GF-D8 (cell line): ENCODE measurements around the gene UBTD1.
"Not testable (repeated sequence)": the region's sequence is repeated elsewhere in the genome, so short reads cannot be mapped to it uniquely, and the experiment has no call there.

Source experiments
- DNase-seq: peaks from one replicate; lab custom pipeline; 2025; lab: John Stamatoyannopoulos, UW

Gene UBTD1

DNA sequence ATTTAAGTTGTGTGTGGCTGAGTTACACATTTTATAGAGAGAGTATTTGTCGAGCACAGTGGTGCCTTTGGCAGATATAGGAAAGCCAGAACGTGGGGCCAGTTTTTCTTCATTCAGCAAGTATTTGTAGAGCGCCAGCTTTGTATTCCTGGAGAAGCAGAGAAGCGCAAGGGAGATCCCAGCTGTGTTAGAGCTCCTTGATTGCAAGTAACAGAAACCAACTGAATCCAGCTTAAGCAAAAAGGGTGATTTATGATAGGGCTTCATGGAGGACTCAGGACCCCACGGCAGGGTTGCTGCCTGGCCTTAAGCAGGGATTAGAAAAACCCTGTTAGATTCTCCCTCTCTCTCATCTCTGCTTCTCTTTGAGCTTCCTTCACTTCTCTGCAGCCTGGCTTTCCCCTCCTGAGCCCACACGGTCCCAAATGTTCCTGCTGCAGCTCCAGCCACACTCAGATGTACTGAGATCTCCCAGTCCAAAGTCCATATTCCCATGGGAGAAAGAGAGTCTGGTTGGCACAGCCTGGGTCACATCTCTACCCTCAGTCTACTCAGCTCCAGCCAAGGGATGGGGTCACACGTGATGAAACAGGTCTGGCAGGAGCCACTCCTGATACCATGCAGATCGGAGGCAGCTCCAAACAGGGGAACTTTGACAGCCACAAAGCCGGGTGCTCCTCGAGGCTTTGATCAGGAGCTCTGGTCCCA lies 16.7 kb downstream of the UBTD1 start:
- no peak for DNase-seq

DNA sequence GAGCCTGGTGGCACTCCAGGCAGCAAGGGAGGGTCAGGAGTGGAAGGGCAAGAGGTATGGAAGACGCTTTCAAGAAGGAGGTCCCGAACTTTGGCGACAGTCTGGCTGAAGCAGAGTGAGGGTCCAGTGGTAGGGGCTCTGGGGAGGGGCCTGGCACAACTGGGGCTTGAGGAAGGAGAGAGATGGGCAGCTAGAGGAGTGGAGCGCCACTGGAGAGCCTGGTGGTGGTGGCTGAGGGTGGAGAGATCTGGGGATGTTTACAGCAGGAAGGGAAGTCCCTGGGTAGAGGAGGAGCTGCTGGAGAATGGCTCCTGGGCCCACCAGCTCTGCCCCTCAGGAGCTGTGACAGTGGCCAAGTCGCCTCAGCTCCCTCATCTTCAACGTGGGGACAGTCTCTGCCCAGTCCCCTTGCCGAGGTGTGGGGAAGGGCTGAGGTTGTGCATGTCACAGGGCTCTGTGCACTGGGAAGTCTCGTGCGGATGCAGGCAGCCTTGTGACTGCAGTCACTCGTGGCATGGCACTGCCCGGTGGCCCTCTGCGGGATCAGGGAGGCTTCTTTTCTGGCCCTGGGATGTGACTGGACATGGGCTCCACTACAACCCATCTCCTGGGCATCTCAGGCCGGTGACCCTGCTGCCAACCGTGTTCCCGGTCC lies 18.5 kb downstream of the UBTD1 start:
- no peak for DNase-seq

DNA sequence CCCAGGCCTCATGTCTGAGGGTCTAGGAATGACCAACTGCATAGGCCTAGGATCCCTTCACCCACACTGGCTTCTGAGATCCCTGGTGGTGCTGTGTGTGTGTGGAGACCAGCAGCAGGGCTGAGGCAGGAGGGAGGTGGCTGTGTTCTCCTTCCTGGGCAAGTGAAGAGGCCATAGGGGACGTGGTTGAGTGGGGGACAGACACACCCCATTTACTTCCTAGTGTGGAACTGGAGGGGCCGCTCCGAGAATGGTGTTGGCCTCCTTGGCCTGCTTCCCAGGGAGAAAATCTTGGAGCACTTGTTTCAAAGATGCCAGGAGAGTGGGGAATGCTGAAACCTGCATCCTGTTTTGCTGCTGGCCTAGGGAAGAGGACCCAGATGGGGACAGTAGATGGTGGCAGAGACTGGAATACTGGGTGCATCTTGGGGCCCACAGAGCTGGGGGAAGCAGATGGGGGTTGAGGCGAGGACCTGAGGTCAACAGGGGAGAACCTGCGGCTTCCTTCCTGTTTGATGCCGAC lies 19.1 kb downstream of the UBTD1 start:
- DNase-seq, result no peak

DNA sequence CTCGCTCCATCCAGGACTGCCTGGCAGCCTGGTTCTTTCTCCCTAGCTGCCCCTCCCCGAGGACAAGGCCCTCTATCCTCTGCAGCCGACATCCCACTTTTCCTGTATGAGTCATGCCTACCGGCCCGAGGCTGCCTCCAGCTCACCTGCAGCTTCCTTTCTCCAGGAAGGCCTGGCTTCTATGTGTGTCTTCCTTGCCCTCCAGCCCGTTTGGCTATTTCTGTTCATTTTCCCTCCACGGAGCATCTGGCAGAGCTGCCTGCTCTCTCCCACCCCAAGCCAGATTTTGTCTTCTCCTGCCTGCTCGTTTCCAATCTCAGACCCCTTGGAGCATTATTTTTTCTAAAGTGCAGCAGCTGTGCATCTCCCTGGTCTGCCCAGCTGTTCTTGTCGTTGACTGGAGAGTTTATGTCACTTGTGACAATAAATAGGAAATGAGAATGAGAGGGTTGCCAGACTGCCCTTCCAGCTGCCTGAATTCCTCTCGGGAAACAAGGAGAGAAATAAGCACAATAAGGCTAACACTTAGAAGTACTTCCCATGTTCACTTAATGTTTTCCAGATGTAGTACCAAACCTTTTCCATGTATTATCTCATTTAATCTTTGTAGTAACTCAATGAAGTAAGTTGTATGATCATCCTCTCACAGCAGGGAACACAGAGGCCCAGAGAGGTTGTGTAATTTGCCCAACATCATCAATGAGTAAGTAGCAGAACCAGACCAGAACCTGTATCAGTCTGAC lies 19.7 kb downstream of the UBTD1 start:
- DNase-seq, result no peak

DNA sequence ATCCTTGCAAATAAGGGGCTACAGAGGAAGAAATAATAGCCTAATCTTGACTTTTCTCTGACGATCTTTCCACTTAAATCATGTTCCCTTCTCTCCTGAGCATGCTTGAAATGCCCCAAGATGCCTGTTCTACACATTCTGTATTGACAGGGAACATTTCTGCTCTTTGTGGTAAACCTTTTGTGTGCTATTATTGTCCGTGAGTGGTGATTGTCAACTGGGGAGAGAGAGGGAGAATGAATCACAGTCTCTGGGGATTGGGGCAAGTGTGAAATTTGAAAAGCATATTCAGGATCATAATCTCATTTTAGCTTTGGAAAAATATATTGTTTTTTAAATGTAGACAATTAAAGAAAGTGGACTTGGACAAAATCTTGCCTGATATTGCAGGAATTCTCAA lies 20.6 kb downstream of the UBTD1 start:
- DNase-seq, result no peak

DNA sequence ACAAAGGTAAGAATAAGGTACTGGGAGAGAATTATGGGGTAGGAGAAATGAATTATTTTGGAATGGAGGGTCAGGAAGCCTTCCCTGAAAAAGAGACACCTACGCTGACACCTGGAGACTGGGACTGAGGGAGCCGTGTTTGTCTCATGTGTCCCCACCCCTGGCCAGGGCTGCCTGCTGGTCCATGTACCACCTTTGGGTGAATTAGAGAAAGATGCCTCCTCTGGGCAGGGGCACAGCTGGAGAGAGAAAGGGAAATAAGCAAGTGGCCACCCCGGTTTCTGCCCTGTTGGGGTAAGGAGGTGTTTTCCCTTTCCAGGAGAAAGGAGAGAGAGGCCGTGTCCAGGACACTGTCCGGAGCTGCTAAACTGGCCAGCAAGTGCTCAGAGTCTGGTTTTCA lies 21.8 kb downstream of the UBTD1 start:
- no peak for DNase-seq

DNA sequence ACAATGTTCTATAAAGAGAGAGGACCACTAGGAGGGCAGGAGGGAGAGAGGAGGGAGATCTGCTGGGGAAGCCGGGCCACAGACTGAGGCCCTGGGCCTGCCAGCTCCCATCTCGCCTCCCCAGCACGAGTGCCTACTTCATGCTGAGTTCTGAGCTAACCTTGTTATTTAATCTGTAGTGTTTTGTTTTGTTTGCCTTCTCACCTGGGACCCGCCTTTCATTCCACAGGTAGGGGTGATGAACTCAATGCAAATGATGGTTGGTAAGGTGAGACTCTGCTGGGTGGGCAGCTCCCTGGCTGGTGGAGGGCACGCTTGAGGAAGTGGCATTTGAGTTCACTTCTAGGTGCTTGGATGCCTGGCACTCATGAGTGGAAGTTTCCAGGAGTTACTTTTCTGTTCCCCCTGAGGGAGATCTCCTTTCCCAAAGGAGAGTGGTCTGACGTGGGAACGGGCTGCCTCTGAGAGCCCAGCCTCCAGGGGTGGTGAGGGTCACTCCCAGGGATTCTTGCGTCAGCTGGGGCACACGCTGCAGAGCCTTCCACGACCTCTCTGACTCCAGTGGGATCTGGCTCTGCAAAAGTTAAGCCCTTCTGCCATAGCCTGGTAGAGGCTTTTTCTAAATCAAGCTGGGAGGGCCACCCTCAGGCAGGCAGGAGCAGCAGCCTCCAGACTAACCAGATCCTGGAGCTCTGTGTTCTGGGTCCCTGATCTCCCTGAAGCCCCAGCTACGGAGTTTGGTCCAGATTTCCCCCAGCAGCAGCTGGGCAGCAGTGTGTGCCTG lies 22.4 kb downstream of the UBTD1 start:
- no peak for DNase-seq

DNA sequence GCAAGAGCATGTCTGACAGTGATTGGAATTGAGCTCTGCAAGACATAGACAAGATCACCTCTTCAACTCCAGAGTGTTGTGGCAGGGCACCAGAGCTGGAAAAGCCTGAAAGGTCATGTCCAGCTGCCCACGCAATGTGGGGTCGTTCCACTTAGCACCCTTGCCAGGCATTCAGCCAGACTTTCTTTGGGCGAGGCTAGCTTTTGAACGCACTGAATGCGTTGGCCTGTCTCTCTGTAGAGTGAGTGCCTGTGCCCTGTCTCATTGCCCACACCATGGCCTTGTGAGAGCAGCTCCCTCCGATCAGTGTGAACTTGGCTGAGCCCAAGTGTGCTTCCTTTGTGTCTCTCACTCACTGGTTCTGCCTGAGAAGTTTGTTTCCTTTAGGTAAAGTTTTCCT lies 23.3 kb downstream of the UBTD1 start:
- no peak for DNase-seq

DNA sequence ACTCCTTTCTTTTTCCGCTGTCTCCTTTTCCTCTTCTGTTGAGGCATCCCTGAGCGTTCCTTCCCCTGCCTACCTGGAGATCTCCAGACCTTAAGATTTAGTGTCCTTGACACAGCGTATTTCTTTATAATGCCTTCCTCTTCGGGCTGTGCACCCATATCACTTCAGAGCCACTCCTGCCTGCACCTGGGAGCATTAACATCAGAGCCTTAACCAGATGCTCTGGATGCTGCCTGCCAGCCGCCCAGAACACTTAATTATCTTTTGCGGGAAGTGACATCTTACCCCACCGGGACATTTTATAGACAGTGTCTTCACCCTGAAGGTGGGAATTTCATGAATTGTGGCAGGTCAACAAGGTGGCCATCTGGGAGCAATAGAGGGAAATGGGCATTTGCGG lies 24.2 kb downstream of the UBTD1 start:
- no peak for DNase-seq

DNA sequence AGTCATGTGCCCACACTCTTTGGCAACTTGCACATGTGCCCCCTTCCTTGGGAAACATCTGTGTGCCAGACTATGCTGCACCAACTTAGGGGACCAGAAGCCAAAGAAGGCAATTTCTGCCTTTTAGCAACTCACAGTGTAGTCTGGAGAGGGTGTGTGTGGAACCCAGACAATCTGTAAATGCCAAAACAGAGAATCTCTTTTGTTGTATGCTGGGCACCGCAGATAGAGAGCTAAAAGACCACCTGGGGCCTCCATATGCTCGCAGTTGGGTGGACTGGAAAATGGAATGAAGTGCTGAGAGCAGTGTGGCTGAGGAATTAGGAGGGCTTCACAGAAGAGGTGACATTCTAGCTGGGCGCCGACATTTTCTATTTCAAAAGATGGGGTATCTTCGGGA lies 26.4 kb downstream of the UBTD1 start:
- DNase-seq, result no peak

DNA sequence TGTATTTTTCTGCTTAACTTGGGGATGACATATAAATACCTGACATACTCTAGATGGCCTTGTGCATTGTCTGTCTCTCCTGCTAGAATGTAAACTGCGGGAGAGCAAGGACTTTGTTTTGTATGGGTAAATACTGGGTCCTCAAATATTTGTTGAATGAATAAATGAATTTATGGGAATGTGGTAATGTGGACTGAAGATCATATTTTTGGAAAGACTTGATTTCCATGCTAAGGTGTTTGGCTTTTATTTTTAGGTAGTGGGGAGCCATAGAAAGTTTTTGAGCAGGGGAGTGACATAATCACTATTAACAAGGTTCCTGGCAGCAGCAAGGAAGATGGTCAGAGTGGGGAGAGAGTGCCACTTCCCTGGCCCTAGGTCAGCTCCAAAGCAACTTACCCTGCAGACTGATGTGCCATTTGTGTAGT lies 27.0 kb downstream of the UBTD1 start:
- no peak for DNase-seq

DNA sequence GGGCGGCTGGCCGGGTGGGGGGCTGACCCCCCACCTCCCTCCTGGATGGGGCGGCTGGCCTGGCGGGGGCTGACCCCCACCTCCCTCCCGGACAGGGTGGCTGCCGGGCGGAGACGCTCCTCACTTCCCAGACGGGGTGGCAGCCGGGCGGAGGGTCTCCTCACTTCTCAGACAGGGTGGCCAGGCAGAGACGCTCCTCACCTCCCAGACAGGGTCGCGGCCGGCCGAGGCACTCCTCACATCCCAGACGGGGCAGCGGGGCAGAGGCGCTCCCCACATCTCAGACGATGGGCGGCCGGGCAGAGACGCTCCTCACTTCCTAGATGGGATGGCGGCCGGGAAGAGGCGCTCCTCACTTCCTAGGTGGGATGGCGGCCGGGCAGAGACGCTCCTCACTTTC lies 30.2 kb downstream of the UBTD1 start:
- not testable (repeated sequence) for DNase-seq

DNA sequence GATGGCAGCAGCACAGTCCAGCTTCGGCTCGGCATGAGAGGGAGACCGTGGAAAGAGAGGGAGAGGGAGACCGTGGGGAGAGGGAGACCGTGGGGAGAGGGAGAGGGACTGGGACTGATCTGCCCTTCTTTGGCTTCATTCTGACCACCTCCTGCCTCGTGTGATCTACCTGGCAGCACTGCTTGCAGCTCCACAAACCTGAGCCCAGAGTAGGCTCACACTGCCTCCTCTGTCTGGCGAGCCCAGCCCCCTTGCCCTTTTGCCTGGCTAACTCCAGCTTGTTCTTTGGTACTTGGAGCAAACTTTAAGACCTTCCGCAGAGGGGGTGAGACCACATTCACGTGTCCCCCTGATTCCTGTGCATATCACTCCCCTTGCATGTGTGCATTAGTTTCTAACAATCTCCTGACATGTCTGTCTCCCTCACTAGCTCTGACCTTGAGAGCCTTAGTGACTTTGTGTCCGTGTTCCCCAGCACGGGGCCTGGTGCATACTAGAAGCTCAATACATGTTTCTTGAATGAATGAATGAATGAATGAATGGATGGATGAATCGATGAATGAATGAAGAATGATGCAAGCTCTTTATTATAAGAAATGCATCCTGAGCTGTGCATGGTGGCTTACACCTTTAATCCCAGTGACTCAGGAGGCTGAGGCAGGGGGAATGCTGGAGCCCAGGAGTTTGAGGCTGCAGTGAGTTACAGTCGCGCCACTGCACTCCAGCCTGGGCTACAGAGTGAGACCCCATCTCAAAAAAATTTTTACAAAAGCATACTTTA lies 31.2 kb downstream of the UBTD1 start:
- DNase-seq, result no peak

DNA sequence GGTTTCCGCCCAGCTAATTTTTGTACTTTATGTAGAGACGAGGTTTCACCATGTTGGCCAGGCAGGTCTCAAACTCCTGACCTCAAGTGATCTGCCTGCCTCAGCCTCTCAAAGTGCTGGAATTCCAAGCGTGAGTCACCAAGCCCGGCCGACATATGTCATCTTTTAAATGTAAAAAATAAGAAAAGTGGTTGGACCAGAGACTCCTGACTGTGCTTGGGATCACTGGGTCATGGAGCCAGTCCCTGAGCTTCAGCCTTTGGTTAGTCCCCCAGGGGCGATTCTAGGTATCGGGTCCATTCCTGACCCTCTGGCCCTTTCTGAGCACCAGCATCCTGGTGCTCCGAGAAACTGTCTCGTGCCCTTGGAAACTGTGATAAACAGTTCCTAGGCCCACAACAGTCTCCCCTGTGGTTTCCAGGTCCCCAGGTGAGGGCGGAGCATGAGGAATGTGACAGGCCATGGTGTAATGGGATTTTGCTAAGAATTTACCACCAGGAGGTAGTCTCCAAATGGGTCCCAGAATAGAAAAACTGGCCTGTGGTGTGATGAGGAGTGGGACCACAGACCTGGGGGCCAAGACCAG lies 32.8 kb downstream of the UBTD1 start:
- no peak for DNase-seq

DNA sequence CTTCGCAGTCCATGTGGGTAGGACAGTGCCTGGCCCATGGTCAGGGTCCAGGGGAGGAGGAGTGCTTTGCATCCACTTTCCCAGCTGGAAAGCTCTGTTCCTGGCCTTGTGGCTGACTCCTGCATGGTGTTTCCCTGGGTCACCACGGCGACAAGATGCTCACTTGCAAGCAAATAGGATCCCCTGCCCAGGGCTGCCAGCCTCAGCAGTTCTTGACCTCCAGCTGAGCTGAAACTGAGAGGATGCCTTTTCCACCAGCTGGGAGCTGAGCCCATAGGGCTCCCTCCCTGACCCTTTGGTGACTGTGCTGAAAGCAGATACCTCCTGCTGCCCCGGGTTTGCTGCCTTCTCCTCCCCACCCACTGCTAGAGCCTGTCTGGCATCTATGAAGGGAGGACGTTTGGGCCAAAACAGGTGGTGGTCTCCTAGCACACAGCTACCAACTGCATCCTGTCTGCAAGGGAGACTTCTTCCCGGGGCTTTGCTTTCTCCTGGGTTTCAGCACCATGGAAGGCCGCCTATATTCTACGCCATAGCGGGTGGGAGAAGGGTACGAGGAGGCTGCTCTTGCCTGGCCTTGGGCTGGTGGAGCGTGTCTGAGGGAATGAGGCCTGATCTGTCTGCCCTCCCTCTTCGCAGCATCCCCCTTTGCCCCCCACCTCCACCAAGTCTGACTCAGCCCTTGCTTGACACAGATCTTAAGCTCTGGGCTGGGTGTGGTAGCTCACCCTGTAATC lies 34.4 kb downstream of the UBTD1 start:
- no peak for DNase-seq

DNA sequence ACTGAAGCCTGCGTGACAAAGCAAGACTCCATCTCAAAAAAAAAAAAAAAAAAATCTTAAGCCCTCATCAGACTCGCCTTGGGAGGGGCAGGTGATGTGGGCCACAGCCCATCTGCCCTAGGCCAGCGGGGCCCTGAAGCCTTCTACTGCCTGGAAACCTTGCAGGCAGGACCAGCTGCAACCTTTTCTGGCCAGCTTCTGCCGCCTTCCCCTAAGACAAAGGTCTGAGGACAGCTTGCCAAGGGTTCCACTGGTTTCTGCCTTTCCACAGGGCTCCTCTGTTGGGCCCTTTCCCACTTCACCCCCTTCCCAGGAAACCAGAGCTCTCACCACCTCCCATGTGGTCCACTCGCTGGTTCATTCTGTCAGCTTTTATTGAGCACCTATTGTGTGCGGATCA lies 35.2 kb downstream of the UBTD1 start:
- DNase-seq, result no peak

DNA sequence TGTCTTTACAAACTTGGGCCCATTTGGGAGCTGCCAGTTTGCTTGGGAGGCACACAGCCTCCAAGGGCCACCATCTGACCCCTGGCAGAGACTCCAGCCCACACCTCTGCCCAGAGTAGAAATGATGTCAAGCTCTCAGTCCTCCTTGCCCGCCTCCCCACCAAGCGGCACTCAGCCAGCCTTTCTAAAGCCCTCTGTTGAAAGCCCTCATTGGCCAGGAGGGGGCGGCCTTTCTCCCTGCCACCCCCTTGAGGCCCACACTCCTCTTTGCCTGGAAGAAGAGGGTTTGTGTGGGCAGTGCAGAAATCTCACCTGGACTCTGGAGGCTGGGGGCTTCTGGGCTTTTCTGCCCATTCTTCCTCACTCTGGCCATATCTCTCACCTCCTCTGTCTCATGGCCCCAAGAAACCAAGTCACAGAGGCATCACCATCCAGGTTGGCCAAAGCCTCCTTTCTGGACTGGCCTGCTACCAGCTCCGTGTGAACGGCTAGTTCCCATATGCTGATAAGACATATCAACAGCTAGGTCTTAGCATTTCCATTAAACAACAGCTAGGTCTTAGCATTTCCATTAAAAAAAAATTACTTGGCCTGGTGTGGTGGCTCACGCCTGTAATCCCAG lies 36.1 kb downstream of the UBTD1 start:
- no peak for DNase-seq

DNA sequence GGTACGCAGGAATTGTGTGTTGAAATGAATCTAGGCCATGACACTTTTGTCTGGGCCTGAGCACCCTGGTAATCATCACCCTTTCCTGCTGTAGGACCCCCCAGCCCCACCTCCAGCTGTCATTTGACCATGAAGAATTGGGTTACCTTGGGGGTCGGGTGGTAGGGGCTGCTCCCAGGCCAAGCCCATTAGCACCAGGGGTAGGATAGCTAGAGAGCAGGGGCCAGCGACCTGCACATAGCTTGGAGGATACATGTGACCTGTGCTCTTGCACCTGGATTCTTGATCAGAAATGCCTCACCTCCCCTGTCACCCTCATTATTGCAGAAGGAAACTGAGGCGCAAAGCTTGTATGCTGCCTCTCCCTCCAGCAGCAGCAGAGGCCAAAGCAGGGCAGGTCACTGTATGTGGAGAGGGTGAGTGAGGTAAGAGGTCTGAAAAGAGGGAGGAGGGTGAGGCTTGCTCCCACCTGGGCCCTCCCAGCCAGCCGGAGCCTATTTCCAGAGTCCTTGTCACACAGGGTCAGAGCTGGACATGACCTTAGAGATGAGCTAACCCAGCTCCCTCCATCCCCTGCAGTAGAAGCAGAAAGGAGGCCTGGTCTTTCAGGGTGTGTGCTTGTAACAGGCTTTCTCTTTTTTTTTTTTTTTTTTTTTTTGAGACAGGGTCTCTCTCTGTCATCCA lies 38.6 kb downstream of the UBTD1 start:
- DNase-seq, result no peak

DNA sequence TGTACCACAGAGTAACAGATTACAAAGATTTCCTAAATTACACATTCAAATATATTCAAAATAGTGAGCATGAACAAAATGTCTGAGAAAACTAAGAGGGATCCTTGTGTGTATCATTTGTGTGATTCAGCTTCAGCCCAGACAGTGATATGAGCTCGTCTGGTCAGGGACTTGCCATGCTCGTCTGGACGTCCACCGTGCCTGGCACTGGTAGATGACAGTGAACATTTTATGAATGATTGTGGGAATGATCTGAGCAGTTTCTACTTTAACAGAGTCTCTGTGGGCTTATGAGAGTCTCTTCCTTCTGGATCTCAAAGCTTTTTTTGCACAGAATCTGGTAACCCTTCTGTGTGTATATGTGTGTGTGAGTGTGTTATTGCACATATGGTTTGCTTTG lies 39.7 kb downstream of the UBTD1 start:
- no peak for DNase-seq
